KMS-11 (cell line): ENCODE data around the gene ME1.

Experiments used
- H2AFZ ChIP-seq: fragments of 200-600 bp; sonication (generic); 2 replicates; pipeline ENCODE4 v1.6.1; 2016; ENCODE audit warnings: antibody characterized with exemption, mixed run types, low read depth
- H3K27ac ChIP-seq: fragments of 200-600 bp; sonication (generic); 2 replicates; pipeline ENCODE4 v1.6.1; 2016; ENCODE audit warnings: mild to moderate bottlenecking, mixed run types
- H3K27me3 ChIP-seq: fragments of 200-600 bp; sonication (generic); 2 replicates; pipeline ENCODE4 v1.6.1; 2017; ENCODE audit warnings: mild to moderate bottlenecking, low read depth, mixed run types, moderate library complexity; ENCODE audit not compliant: insufficient read depth
- H3K36me3 ChIP-seq: fragments of 200-600 bp; sonication (generic); 2 replicates; pipeline ENCODE4 v1.6.1; 2017; ENCODE audit warnings: mild to moderate bottlenecking, mixed run types; ENCODE audit not compliant: insufficient read depth
- H3K4me1 ChIP-seq: fragments of 200-600 bp; sonication (generic); 2 replicates; pipeline ENCODE4 v1.6.1; 2016; ENCODE audit warnings: mild to moderate bottlenecking, low read depth, mixed run types; ENCODE audit not compliant: poor library complexity, severe bottlenecking
- H3K4me2 ChIP-seq: fragments of 200-600 bp; sonication (generic); 2 replicates; pipeline ENCODE4 v1.7.0; 2016; ENCODE audit warnings: mild to moderate bottlenecking, mixed run types
- H3K4me3 ChIP-seq: fragments of 200-600 bp; sonication (generic); IDR thresholded peaks from 2 replicates; pipeline ENCODE4 v1.6.1; 2017; ENCODE audit warnings: low read depth, low read length, mixed read lengths; ENCODE audit not compliant: insufficient read depth
- H3K79me2 ChIP-seq: fragments of 200-600 bp; sonication (generic); 2 replicates; pipeline ENCODE4 v1.6.1; 2016; ENCODE audit warnings: low read depth, mixed run types; ENCODE audit not compliant: insufficient read depth
- H3K9ac ChIP-seq: fragments of 200-600 bp; sonication (generic); 2 replicates; pipeline ENCODE4 v1.6.1; 2016; ENCODE audit warnings: mild to moderate bottlenecking, mixed run types
- H4K20me1 ChIP-seq: fragments of 200-600 bp; sonication (generic); 2 replicates; pipeline ENCODE4 v1.6.1; 2016; ENCODE audit warnings: mild to moderate bottlenecking, mixed run types; ENCODE audit not compliant: insufficient read depth
- TF ChIP-seq, protein P1 (sequence below): fragments of 200-600 bp; sonication (generic); conservative IDR thresholded peaks from 2 replicates; pipeline ENCODE4 v1.6.1; 2017; ENCODE audit warnings: low read depth, mild to moderate bottlenecking, antibody characterized with exemption, low read length, moderate library complexity, mixed read lengths

The ME1 gene

DNA sequence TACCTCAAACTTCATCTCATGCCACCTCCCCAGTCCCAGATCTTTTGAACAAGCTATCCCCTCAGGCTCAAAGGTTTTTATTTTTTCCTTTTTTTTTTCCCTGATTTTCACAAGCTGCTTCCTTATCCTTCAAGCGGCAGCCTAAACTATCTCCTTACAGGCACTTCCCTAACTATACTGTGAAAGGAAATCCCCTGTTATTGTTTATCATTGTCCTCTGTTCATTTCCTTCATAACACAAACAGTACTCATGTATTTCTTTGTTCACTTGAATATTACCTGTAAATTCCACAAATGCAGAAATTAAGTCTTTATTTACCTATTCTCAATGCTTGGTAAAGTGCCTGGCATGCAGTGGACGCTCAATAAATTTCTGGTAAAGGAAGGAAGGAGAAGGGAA lies 48.9 kb downstream of the ME1 start:
- Histone ChIP-seq H3K4me2 (no peak overlapping the region), H3K4me3 (no peak overlapping the region), H4K20me1 (no peaks in the 10 kb centered on the region), H3K27ac (no peak overlapping the region), H3K4me1 (peaks cover 23% of the 10 kb centered on the region), H3K79me2 (no peaks in the 10 kb centered on the region), H2AFZ (no peak overlapping the region), H3K36me3 (no peaks in the 10 kb centered on the region), H3K9ac (no peak overlapping the region), H3K27me3 (no peaks in the 10 kb centered on the region)
- TF ChIP-seq, protein P1, sequence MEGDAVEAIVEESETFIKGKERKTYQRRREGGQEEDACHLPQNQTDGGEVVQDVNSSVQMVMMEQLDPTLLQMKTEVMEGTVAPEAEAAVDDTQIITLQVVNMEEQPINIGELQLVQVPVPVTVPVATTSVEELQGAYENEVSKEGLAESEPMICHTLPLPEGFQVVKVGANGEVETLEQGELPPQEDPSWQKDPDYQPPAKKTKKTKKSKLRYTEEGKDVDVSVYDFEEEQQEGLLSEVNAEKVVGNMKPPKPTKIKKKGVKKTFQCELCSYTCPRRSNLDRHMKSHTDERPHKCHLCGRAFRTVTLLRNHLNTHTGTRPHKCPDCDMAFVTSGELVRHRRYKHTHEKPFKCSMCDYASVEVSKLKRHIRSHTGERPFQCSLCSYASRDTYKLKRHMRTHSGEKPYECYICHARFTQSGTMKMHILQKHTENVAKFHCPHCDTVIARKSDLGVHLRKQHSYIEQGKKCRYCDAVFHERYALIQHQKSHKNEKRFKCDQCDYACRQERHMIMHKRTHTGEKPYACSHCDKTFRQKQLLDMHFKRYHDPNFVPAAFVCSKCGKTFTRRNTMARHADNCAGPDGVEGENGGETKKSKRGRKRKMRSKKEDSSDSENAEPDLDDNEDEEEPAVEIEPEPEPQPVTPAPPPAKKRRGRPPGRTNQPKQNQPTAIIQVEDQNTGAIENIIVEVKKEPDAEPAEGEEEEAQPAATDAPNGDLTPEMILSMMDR: no peak

DNA sequence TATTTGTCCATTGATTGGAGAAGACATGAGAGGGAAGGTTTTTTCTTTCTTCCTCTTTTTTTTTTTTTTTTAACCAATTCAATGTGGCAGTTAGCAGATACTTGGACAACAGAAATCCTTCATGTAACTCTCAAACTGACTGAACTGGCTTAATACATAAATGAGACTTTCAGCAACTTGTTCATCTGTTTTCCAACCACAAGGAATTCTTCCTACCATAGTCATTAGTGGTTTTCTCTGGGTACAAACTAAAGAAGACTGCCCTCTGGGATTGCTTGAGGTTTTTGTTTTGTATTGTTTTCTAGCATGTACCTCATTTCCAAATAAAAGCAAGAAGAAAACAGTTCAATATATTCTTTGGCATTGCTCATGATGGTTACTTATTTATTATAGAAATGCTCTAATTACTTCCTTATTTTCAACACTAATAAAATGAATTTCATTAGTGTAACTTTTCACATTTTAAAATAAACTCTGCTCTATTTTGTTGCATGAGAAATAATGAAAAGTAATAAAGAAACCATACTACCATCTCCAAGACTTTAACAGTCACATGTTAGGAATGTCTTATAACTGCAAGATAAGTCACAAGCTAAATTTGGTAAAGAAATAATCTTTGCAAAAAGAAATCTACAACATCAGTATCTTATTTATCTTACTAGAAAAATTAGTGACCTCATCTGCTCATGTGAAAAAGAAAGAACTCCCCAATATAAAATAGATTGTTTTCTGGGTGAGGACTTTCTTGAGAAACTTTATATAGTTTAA lies 52.0 kb downstream of the ME1 start:
- Histone ChIP-seq H3K36me3 (no peaks in the 10 kb centered on the region), H3K4me2 (no peak overlapping the region), H3K9ac (no peak overlapping the region), H3K27ac (no peak overlapping the region), H3K79me2 (no peaks in the 10 kb centered on the region), H3K4me1 (peaks cover 23% of the 10 kb centered on the region), H3K4me3 (no peak overlapping the region), H2AFZ (no peak overlapping the region), H3K27me3 (no peaks in the 10 kb centered on the region), H4K20me1 (no peaks in the 10 kb centered on the region)
- TF ChIP-seq, protein P1: no peak

DNA sequence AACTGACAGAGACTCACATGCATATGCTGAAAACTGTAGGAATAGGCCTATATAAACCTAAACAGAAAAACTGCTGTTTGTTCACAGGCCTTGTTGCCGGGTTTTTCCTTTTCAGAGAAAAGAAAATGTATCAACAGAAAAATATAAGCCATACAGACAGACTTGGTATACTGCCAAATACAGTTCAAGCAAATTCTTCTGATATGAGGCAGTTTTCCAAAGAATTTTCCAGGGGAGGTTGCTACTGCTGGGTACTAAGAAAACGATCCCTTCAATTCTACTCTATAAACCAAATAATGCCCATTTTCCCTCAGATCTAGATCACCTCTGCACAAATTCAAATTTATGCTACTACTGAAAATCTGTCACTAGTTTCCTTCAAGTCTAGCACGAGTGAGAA lies 59.4 kb downstream of the ME1 start:
- no peak overlapping the region for H3K27ac ChIP-seq
- H2AFZ ChIP-seq: no peak overlapping the region
- H3K4me3 ChIP-seq: no peak overlapping the region
- H3K79me2 ChIP-seq: no peaks in the 10 kb centered on the region
- no peak overlapping the region for H3K9ac ChIP-seq
- TF ChIP-seq, protein P1: no peak
- no peaks in the 10 kb centered on the region for H3K36me3 ChIP-seq
- H3K4me1 ChIP-seq: no peaks in the 10 kb centered on the region
- H3K27me3 ChIP-seq: no peaks in the 10 kb centered on the region
- H3K4me2 ChIP-seq: no peak overlapping the region
- no peaks in the 10 kb centered on the region for H4K20me1 ChIP-seq

DNA sequence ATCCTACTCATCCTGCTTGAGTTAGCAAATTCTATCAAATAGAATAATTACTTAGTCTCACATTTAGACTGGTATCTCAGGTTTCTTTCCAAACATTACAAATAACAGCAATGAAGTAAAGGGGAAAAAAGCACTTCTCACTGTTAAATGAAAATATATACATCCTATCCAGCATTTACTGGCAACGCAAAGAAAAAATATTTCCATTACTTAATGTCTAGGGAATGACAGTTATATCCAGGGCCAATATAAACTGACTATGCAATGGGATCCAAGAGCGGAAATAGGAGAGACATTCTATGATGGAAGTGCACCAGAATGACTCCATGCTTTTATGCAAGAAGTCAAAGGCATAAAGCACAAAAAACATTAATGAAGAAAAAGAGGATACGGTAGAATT lies 60.3 kb downstream of the ME1 start:
- TF ChIP-seq, protein P1: no peak
- Histone ChIP-seq H3K27ac (no peak overlapping the region), H3K79me2 (no peaks in the 10 kb centered on the region)

More for the DNA sequence above, 60.3 kb downstream of the ME1 start:
- H2AFZ ChIP-seq: no peak overlapping the region
- no peaks in the 10 kb centered on the region for H4K20me1 ChIP-seq
- H3K36me3 ChIP-seq: no peaks in the 10 kb centered on the region
- H3K27me3 ChIP-seq: no peaks in the 10 kb centered on the region
- no peaks in the 10 kb centered on the region for H3K4me1 ChIP-seq
- H3K4me3 ChIP-seq: no peak overlapping the region
- no peak overlapping the region for H3K9ac ChIP-seq
- H3K4me2 ChIP-seq: no peak overlapping the region
